Body of pancreas (tissue), 4 donors: Measurements from ENCODE around the gene SERPINA5.
"Not testable (repeated sequence)": the region's sequence is repeated elsewhere in the genome, so short reads cannot be mapped to it uniquely, and the experiment has no call there.

Experiments used
- POLR2A ChIP-seq, 3 donors: fragments of 450-650 bp; IDR thresholded peaks; one replicate each; pipeline ENCODE4 v1.6.1; 2016; ENCODE audit warnings: antibody characterized with exemption in 3 of 3, mild to moderate bottlenecking in 2 of 3
- TF ChIP-seq, protein P1 (sequence below), 7 experiments: fragments of 450-650 bp in 4 of 7; fragments of 200-600 bp in 3 of 7; sonication (generic) in 3 of 7; IDR thresholded peaks; one replicate each; pipeline ENCODE4 v1.5.1; 2016 to 2019; ENCODE audit warnings: antibody characterized with exemption in 7 of 7

GRCh38 chr14:94608966-94609365, 27.7 kb downstream of the SERPINA5 start:
- TF ChIP-seq, protein P1, sequence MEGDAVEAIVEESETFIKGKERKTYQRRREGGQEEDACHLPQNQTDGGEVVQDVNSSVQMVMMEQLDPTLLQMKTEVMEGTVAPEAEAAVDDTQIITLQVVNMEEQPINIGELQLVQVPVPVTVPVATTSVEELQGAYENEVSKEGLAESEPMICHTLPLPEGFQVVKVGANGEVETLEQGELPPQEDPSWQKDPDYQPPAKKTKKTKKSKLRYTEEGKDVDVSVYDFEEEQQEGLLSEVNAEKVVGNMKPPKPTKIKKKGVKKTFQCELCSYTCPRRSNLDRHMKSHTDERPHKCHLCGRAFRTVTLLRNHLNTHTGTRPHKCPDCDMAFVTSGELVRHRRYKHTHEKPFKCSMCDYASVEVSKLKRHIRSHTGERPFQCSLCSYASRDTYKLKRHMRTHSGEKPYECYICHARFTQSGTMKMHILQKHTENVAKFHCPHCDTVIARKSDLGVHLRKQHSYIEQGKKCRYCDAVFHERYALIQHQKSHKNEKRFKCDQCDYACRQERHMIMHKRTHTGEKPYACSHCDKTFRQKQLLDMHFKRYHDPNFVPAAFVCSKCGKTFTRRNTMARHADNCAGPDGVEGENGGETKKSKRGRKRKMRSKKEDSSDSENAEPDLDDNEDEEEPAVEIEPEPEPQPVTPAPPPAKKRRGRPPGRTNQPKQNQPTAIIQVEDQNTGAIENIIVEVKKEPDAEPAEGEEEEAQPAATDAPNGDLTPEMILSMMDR (IDR thresholded peaks at IDR 0.05), result not testable (repeated sequence)
- TF ChIP-seq POLR2A (IDR thresholded peaks at IDR 0.05), result not testable (repeated sequence)
